Activated CD4-positive, alpha-beta memory T cell treated with anti-CD3 and anti-CD28 coated beads, Interleukin-2, amount 10 ng/mL, durations not matched to agents 7 days and 5 days (primary cell): ENCODE data around the gene PRKACA. TPM values are rescaled to one million over a fixed set of nuclear protein-coding genes. Genes with fewer than 3 reads are reported as not detected.
A peak's percentile ranks its signal among the peaks of the same experiment; 100 is the strongest.

Source experiments
- CTCF ChIA-PET: fragments of 350-600 bp; sonication (Branson Sonifier 250); formaldehyde crosslinking; loops from one replicate; lab custom pipeline; 2021; ENCODE audit warnings: antibody characterized with exemption, inconsistent platforms; lab: Charles Lee
- POLR2A ChIA-PET: fragments of 350-600 bp; sonication (Branson Sonifier 250); formaldehyde crosslinking; loops from one replicate; lab custom pipeline; 2021; ENCODE audit warnings: antibody characterized with exemption; lab: Charles Lee
- DNase-seq: peaks from one replicate; pipeline ENCODE4 v3.0.0-alpha.2; 2020
- H3K27ac Mint-ChIP-seq: one replicate; pipeline ENCODE4 v1.8.0; 2021; ENCODE audit warnings: mild to moderate bottlenecking, mixed read lengths
- H3K27me3 Mint-ChIP-seq: one replicate; pipeline ENCODE4 v1.8.0; 2021; ENCODE audit warnings: mixed read lengths
- H3K36me3 Mint-ChIP-seq: one replicate; pipeline ENCODE4 v1.8.0; 2021; ENCODE audit warnings: low read depth, mixed read lengths
- H3K4me1 Mint-ChIP-seq: one replicate; pipeline ENCODE4 v1.8.0; 2021; ENCODE audit warnings: mixed read lengths
- H3K4me3 Mint-ChIP-seq: one replicate; pipeline ENCODE4 v1.8.0; 2021; ENCODE audit warnings: mild to moderate bottlenecking, mixed read lengths
- H3K9me3 Mint-ChIP-seq: one replicate; pipeline ENCODE4 v1.8.0; 2021; ENCODE audit warnings: mixed read lengths
- total RNA-seq, 2 experiments: library from RNA; stranded (reverse); gene quantifications; one replicate each; pipeline ENCODE4 v1.2.3, GENCODE V29; 2021

PRKACA gene
- total RNA-seq, 2 experiments from 2014 or later, result 48.1 to 49.8 TPM

GRCh38 chr19:14156971-14157717, 39.6 kb upstream of the PRKACA start:
- H3K27me3 Mint-ChIP-seq, result no peaks in the 10 kb centered on the region
- H3K4me3 Mint-ChIP-seq, result no peak overlapping the region

GRCh38 chr19:14156122-14156521, 38.6 kb upstream of the PRKACA start:
- Mint-ChIP-seq H3K36me3 (peaks cover 3% of the 10 kb centered on the region), H3K4me1 (peaks cover 3% of the 10 kb centered on the region), H3K27ac (no peak overlapping the region), H3K9me3 (no peaks in the 10 kb centered on the region), H3K27me3 (no peaks in the 10 kb centered on the region), H3K4me3 (no peak overlapping the region)
- POLR2A ChIA-PET, result interaction anchor here (1.0 kb wide), 1 partner anchor 16 kb away, joined by 3 read pairs; no protein-coding TSS in a partner anchor
- no peak for DNase-seq
- CTCF ChIA-PET, result no interaction called here

More at GRCh38 chr19:14156971-14157717, 39.6 kb upstream of the PRKACA start:
- Mint-ChIP-seq H3K27ac (no peak overlapping the region), H3K9me3 (no peaks in the 10 kb centered on the region), H3K36me3 (peaks cover 3% of the 10 kb centered on the region), H3K4me1 (no peaks in the 10 kb centered on the region)
- CTCF ChIA-PET, result no interaction called here
- POLR2A ChIA-PET, result interaction anchor here (1.3 kb wide), 1 partner anchor 20 kb away, joined by 3 read pairs; no protein-coding TSS in a partner anchor
- DNase-seq, result no peak

GRCh38 chr19:14155371-14155770, 37.8 kb upstream of the PRKACA start:
- no peaks in the 10 kb centered on the region for H3K9me3 Mint-ChIP-seq
- H3K4me1 Mint-ChIP-seq, result peaks cover 5% of the 10 kb centered on the region
- H3K27ac Mint-ChIP-seq, result no peak overlapping the region
- no peaks in the 10 kb centered on the region for H3K27me3 Mint-ChIP-seq
- no peak overlapping the region for H3K4me3 Mint-ChIP-seq
- ChIA-PET POLR2A (no interaction called here), CTCF (no interaction called here)
- DNase-seq, result no peak
- peaks cover 3% of the 10 kb centered on the region for H3K36me3 Mint-ChIP-seq

GRCh38 chr19:14152713-14153112, 35.2 kb upstream of the PRKACA start:
- Mint-ChIP-seq H3K9me3 (no peaks in the 10 kb centered on the region), H3K27ac (no peak overlapping the region), H3K4me1 (peaks cover 28% of the 10 kb centered on the region), H3K4me3 (no peak overlapping the region), H3K36me3 (peaks cover 3% of the 10 kb centered on the region), H3K27me3 (no peaks in the 10 kb centered on the region)
- DNase-seq, result no peak
- ChIA-PET CTCF (no interaction called here), POLR2A (interaction anchor here (6.6 kb wide), 1 partner anchor 17 kb away, joined by 60 read pairs; the partner anchor contains the start of gene ASF1B)

- H3K4me1 Mint-ChIP-seq, result peaks cover 32% of the 10 kb centered on the region
- no peak overlapping the region for H3K4me3 Mint-ChIP-seq
- DNase-seq, result no peak
- peak overlapping the region; percentile 98 for H3K27ac Mint-ChIP-seq
- no peaks in the 10 kb centered on the region for H3K9me3 Mint-ChIP-seq
- CTCF ChIA-PET, result interaction anchor here (2.1 kb wide), 1 partner anchor 14 kb away, joined by 13 read pairs; the partner anchor contains the start of gene ASF1B
- H3K27me3 Mint-ChIP-seq, result no peaks in the 10 kb centered on the region
- POLR2A ChIA-PET, result interaction anchor here (1.0 to 6.6 kb wide), 7 partner anchors 10 to 260 kb away, joined by 3 to 60 read pairs (median 5); partner anchors contain the start of gene ASF1B
- no peaks in the 10 kb centered on the region for H3K36me3 Mint-ChIP-seq
Measured at GRCh38 chr19:14150770-14151661, 33.5 kb upstream of the PRKACA start.

- Mint-ChIP-seq H3K4me3 (peak overlapping the region; percentile 84), H3K27me3 (no peaks in the 10 kb centered on the region), H3K4me1 (peaks cover 37% of the 10 kb centered on the region), H3K27ac (peak overlapping the region; percentile 98), H3K9me3 (no peaks in the 10 kb centered on the region), H3K36me3 (no peaks in the 10 kb centered on the region)
- no peak for DNase-seq
- ChIA-PET CTCF (interaction anchor here (0.6 to 2.1 kb wide), 2 partner anchors 13 to 215 kb away, joined by 4 to 13 read pairs; partner anchors contain the start of gene ASF1B), POLR2A (interaction anchor here (0.9 to 6.6 kb wide), 10 partner anchors 9 to 372 kb away, joined by 3 to 60 read pairs (median 4); partner anchors contain the start of gene ASF1B)
Measured at GRCh38 chr19:14150041-14150769, 32.6 kb upstream of the PRKACA start.

- peak overlapping the region; percentile 98 for H3K27ac Mint-ChIP-seq
- peaks cover 39% of the 10 kb centered on the region for H3K4me1 Mint-ChIP-seq
- H3K27me3 Mint-ChIP-seq, result no peaks in the 10 kb centered on the region
- peak; percentile 72 for DNase-seq
- POLR2A ChIA-PET, result interaction anchor here (0.9 to 6.6 kb wide), 10 partner anchors 9 to 372 kb away, joined by 3 to 60 read pairs (median 4); partner anchors contain the start of gene ASF1B
- CTCF ChIA-PET, result interaction anchor here (1.7 to 2.1 kb wide), 2 partner anchors 13 to 40 kb away, joined by 4 to 13 read pairs; partner anchors contain the start of gene ASF1B
- no peaks in the 10 kb centered on the region for H3K36me3 Mint-ChIP-seq
- peak overlapping the region; percentile 84 for H3K4me3 Mint-ChIP-seq
- H3K9me3 Mint-ChIP-seq, result no peaks in the 10 kb centered on the region
Measured at GRCh38 chr19:14149509-14149994, 32.0 kb upstream of the PRKACA start.

GRCh38 chr19:14148751-14149410, 31.3 kb upstream of the PRKACA start:
- POLR2A ChIA-PET, result interaction anchor here (0.9 to 6.6 kb wide), 7 partner anchors 13 to 373 kb away, joined by 3 to 60 read pairs (median 3); partner anchors contain the start of gene ASF1B
- peak overlapping the region; percentile 98 for H3K27ac Mint-ChIP-seq

GRCh38 chr19:14147797-14148605, 30.4 kb upstream of the PRKACA start:
- POLR2A ChIA-PET, result interaction anchor here (1.1 to 6.6 kb wide), 3 partner anchors 12 to 270 kb away, joined by 3 to 60 read pairs (median 3); partner anchors contain the start of gene ASF1B
- Mint-ChIP-seq H3K9me3 (no peaks in the 10 kb centered on the region), H3K27me3 (no peaks in the 10 kb centered on the region), H3K4me3 (peak overlapping the region; percentile 84), H3K36me3 (no peaks in the 10 kb centered on the region), H3K4me1 (peaks cover 39% of the 10 kb centered on the region), H3K27ac (peak overlapping the region; percentile 98)
- DNase-seq, result peak; percentile 61
- CTCF ChIA-PET, result interaction anchor here (0.9 to 3.7 kb wide), 9 partner anchors 9 to 200 kb away, joined by 3 to 19 read pairs (median 4); partner anchors contain the start of gene ASF1B

More at GRCh38 chr19:14148751-14149410, 31.3 kb upstream of the PRKACA start:
- H3K36me3 Mint-ChIP-seq, result no peaks in the 10 kb centered on the region
- DNase-seq, result no peak
- no peaks in the 10 kb centered on the region for H3K27me3 Mint-ChIP-seq
- CTCF ChIA-PET, result interaction anchor here (0.9 to 3.7 kb wide), 8 partner anchors 12 to 199 kb away, joined by 3 to 19 read pairs (median 4); partner anchors contain the start of gene ASF1B
- peak overlapping the region; percentile 84 for H3K4me3 Mint-ChIP-seq
- H3K4me1 Mint-ChIP-seq, result peaks cover 39% of the 10 kb centered on the region
- H3K9me3 Mint-ChIP-seq, result no peaks in the 10 kb centered on the region

GRCh38 chr19:14146789-14147216, 29.2 kb upstream of the PRKACA start:
- ChIA-PET CTCF (interaction anchor here (1.4 to 3.7 kb wide), 3 partner anchors 8 to 201 kb away, joined by 4 to 19 read pairs (median 12); partner anchors contain the start of gene ASF1B), POLR2A (interaction anchor here (2.8 kb wide), 1 partner anchor 11 kb away, joined by 18 read pairs; the partner anchor contains the start of gene ASF1B)
- H3K9me3 Mint-ChIP-seq, result no peaks in the 10 kb centered on the region
- no peaks in the 10 kb centered on the region for H3K36me3 Mint-ChIP-seq
- peaks cover 41% of the 10 kb centered on the region for H3K4me1 Mint-ChIP-seq
- H3K27ac Mint-ChIP-seq, result peak overlapping the region; percentile 26
- H3K27me3 Mint-ChIP-seq, result no peaks in the 10 kb centered on the region
- no peak for DNase-seq
- no peak overlapping the region for H3K4me3 Mint-ChIP-seq
